C1 segment of cervical spinal cord (tissue), 14 donors: Measurements from ENCODE around the gene MTF1.
"Not testable (repeated sequence)": the region's sequence is repeated elsewhere in the genome, so short reads cannot be mapped to it uniquely, and the experiment has no call there.

ENCODE experiments used
- DNase-seq, 14 donors: peaks; one replicate each; lab custom pipeline; 2025; lab: John Stamatoyannopoulos, UW

MTF1 gene

DNA sequence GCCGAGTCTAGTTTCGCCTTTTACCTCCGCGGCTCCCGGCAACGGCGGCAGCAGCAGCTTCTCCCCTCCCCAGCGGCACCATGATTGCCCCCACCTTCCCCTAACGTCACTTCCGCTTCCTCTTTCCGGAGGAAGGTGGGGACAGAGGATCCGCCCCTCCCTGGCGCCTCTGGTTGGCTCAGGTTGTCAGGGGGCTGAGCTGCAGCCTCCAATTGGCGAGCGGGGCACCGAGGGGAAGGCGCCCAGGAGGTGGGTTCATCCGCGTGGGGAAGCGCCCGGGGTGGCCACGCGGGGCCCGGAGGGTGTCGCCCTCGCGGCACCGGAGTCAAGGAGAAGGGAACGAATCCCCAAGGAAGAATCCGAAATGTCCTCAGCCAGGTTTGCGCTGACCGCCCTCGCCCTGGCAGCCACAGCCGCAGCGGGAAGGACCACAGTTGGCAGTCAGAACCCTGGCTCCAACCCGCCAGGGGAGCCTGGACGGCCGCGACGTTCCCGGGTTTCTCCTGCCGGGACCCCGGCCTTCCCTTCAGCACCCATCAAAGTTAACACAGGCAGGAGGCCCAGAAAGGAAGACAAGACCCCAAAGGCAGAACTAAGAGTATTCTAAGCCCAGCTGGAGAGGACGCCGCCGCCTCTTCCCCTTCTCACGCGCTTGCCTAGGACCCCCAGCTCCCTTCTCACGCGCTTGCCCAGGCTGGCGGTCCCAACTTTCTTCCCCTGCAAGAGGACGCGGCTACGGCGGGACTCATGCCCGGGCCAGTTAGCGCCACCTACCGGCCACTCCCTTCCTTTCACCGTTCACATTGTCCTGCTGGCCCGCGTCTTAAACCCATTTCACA lies at the start of gene MTF1:
TSS of gene MTF1 (minus strand) at position 86 of the 839 bp plus-strand sequence. CDS start 1,934 bp downstream, outside the sequence.
- DNase-seq, result peak; percentile 60 to 97 (median 92)

GRCh38 chr1:37908531-37908930 lies 49.1 kb upstream of the MTF1 start:
- DNase-seq, result not testable (repeated sequence)

- not testable (repeated sequence) for DNase-seq
These were observed 48.2 kb upstream of the MTF1 start for GRCh38 chr1:37907416-37908125.

DNA sequence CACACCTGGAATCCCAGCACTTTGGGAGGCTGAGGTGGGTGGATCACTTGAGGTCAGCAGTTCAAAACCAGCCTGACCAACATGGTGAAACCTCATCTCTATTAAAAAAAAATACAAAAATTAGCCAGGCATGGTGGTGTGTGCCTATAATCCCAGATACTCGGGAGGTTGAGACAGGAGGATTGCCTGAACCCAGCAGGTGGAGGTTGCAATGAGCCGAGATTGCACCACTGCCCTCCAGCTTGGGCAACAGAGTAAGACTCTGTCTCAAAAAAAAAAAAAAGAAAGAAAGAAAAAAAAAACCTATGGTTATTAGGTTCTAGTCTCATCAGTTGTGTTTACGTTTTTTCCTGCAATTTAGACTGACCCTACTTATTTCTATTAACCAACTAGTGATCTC lies 47.2 kb upstream of the MTF1 start:
- DNase-seq, result not testable (repeated sequence)

DNA sequence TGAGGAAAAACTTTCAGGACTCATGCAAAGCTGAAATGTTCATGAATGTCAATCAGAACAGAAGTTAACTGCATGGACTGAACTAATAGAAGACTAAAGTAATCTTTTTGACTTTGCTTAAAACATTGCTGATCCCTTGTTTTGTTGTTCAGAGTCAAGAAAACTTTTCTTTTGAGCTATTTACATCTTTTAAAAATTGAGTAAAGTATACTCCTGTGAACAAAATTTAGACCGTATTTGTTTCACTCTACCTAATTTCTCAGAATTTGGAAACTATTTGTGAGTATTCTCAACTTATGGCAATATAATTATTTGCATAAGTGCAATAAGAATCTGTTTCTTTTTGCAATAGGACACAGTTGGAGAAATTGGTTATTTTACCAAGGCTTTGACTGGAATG lies 46.3 kb upstream of the MTF1 start:
- no peak for DNase-seq

GRCh38 chr1:37903921-37904320 lies 44.5 kb upstream of the MTF1 start:
- not testable (repeated sequence) for DNase-seq

DNA sequence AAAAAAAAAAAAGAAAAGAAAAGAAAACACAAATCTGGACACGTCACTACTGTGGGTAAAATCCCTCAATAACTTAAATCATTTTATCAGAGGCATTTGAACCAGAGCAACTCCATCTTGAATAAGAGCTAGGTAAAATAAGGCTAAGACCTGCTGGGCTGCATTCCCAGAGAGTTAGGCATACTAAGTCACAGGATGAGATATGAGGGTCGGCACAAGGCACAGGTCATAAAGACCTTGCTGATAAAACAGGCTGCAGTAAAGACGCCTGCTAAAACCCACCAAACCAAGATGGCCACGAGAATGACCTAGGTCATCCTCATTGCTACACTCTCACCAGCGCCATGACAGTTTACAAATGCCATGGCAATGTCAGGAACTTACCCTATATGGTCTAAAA lies 43.6 kb upstream of the MTF1 start:
- DNase-seq, result no peak

GRCh38 chr1:37901893-37902225 lies 42.5 kb upstream of the MTF1 start:
- no peak for DNase-seq

DNA sequence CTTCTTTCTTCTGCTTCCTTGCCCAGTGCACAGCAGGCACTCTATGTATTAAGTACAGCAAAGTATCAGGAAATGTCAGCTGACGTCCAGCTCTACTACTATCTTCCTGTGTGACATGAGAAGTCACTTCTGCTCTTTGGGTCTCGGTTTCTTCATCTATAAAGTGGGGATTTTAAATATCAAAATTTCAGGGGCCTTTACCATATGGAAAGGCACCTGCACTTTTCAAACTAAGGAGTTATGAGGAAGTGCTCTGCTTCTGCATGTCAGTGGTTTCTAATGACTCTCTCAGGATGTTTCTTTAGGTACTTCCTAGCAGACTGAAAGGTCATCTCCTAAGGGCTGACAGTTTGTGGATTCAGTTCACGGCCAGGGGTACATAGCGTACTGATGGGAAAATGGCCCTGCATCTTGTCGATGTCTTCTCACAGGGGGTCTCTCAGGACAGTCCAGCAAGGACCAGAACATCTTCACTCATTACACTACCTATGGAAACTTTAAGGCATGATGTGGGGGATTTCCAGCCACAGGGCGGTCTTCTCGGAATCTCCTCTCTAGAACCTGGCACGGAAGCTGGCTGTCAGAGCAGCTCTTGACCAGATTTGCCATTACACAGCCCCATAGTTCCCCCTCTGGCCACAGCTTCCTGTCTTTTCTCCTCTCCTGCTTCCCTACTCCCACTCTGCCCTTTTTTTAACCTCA lies 42.0 kb upstream of the MTF1 start:
- no peak for DNase-seq

DNA sequence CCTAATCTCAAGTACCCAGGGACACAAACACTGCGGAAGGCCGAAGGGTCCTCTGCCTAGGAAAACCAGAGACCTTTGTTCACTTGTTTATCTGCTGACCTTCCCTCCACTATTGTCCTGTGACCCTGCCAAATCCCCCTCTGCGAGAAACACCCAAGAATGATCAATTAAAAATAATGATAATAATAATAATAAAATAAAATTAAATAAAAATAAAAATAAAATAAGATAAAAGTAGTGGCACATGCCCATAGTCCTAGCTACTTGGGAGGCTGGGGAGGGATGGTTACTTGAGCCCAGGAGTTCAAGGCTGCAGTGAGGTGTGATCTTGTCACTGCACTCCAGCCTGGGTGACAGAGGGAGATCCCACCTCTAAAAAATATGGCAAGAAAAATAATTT lies 38.2 kb upstream of the MTF1 start:
- DNase-seq, result not testable (repeated sequence)

DNA sequence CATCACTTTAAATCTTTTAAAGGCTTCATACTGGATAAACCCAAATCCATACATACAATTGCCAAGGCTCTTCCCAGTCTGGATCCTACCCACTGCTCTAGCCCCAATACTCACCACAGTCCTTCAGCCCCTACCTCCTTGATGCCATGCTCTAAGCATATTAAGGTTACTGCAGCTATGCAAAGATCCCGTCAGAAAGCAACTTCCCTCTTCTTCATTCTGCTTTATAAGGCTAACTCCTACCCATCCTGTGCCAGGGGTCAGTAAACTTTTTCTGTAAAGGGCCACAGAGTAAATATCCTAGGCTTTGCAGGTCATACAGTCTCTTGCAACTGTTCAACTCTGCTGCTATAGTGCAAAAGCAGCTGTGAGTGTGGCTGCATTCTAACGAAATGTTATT lies 34.3 kb upstream of the MTF1 start:
- DNase-seq, result no peak

DNA sequence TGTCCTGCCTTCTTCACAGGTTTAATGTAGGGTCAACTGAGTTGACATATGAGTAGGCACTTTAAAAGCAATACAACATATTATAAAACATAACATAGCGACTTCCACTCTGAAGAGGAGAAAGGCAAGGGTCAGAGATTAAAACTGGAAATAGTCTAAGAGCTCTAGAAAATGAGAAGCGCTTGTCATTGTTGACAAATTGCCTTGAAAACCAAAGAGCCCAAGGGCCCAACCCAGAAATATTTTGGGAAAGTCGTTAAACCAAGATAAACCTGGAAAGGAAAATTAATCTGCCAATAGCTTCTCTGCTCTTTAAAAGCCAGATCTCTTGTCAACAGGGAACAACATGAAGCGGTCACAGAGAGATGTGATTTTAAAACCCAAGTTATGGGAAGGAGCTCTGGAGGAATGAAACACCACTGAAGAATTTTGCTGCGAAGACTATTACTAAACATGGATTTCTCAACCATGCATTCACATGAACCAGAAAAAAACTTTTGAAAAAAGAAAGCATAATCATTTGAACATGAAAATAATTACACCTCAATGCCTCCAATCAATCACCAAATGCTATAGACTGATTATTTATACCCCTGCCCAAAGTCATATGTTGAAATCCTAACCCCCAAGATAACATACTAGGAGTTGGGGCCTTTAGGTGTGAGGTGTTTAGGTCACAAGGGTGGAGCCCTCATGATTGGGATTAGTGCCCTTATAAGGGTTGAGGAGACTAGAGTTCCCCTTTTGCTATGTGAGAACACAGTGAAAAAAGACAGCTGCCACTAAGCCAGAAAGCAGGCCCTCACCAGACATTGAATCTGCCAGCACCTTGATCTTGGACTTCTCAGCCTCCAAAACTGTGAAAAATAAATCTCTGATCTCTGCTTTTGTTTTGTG lies 33.0 kb upstream of the MTF1 start:
- DNase-seq, result no peak

GRCh38 chr1:37890378-37891014 lies 31.1 kb upstream of the MTF1 start:
- peak in 1 of 14 donors; percentile 42 for DNase-seq

DNA sequence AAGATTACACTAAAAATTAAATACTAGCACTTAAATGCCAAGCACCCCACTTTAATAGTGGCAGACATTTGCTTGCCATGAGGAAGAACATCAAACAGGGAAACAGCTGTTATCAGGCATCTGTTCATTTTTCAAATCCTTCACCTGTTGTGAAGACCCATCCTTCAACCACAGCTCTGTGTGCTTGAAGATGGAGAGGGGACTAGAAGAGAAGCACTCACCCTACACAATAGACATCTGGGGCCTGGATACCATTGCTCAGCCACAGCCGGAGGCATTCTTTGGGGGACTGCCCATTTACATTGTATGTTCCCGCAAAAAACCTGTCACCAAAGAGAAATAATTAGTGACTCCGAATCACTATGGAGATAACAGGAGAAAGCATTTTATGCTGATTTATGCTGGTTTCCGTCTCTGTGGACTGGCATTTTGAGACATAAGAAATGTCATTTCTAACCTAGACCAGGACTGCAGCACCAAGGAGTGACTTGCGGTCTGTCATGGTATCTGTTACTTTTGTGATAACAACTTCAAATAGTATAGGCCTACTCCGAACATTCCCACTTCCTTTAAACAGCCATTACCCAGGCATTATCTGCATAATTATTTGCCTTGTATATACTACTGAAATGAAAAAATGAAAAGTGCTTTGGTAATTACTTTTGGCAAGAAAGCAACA lies 28.8 kb upstream of the MTF1 start:
- no peak for DNase-seq

GRCh38 chr1:37884145-37884544 lies 24.8 kb upstream of the MTF1 start:
- no peak for DNase-seq

GRCh38 chr1:37883671-37884070 lies 24.3 kb upstream of the MTF1 start:
- no peak for DNase-seq

DNA sequence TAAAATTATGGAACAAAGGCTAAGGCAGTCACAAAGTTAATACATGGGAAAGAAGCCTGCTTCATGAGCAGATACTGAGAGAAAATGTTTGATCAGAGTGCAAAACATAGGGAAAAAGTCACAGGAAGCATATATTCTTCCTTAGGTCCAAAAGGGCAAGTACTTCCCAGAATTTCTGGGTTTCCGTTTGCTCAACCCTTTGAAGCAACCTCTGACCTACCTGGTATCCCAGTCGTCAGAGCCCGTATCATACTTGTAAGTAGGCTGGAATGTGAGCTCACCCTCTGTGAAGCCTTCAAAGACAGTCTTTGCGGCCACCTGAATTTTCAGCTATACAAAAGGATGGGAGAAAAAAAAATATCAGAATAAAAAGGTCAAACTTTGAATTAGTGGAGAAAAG lies 20.5 kb upstream of the MTF1 start:
- no peak for DNase-seq

- no peak for DNase-seq
These were observed 18.7 kb upstream of the MTF1 start for GRCh38 chr1:37878071-37878470.

DNA sequence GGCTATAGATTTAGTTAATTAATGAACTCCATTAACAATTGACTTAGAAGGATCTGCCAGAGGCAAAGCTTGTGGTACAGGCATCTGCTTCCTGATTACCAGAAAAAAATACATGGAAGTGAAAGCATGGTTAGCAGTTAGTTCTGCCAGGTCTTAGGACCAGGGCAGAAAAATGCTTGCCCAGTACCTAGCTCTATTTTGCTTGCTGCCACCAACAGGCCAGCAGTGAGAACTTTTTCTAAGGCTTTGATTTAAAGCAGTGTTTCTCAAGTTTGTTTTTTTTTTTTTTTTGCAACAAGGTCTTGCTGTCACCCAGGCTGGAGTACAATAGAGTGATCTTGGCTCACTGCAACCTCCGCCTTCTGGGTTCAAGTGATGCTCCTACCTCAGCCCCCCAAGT lies 16.4 kb upstream of the MTF1 start:
- DNase-seq, result no peak

DNA sequence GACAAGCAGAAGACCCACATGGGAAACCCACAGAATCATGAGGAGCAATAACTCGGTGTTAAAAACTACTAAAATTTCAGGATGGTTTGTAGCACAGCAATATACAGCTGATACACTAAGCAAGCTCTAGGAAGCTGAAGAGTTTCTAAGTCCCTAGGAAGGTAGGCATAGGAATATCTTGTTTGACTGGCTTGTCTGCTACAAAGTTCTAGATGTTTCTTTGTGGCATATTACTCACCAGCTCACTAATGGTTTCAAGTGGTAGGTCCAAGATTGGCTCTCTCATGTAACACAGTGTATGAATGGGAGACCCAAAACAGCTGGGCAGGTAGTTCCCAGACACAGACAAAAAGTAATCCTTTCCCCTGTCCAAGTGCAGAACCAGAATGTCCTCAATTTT lies 13.3 kb upstream of the MTF1 start:
- no peak for DNase-seq
